C4-2B (cell line): ENCODE data around the gene DMRTB1.
A peak's percentile ranks its signal among the peaks of the same experiment; 100 is the strongest.
"Not testable (repeated sequence)": the region's sequence is repeated elsewhere in the genome, so short reads cannot be mapped to it uniquely, and the experiment has no call there.

Experiments used
- H3K27ac ChIP-seq: fragments of 450-650 bp; 2 replicates; pipeline ENCODE4 v1.5.1; 2017
- ZFX ChIP-seq: fragments of 450-650 bp; IDR thresholded peaks from 2 replicates; pipeline ENCODE4 v1.6.1; 2017
- TF ChIP-seq, protein P1 (sequence below): fragments of 450-650 bp; conservative IDR thresholded peaks from 2 replicates; pipeline ENCODE4 v1.5.1; 2017; ENCODE audit warnings: mild to moderate bottlenecking

The DMRTB1 gene

DNA sequence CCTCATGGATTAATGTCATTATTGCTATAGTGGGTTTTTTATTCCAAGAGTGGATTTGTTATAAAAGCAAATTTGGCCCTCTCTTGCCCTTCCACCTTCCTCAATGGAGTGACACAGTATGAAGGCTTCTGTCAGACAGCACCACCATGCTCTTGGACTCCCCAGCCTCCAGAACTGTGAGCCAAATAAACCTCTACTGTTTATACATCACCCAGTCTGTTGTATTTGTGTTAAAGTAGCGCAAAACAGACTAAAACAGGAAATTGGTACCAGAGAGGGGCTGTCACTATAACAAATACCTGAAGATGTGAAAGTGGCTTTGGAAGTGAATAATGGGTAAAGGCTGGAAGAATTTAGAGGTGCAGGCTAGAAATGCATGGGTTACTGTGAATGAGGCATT, 38.0 kb upstream of the DMRTB1 start:
- H3K27ac ChIP-seq, result no peak overlapping the region
- no peak for TF ChIP-seq ZFX
- TF ChIP-seq, protein P1, sequence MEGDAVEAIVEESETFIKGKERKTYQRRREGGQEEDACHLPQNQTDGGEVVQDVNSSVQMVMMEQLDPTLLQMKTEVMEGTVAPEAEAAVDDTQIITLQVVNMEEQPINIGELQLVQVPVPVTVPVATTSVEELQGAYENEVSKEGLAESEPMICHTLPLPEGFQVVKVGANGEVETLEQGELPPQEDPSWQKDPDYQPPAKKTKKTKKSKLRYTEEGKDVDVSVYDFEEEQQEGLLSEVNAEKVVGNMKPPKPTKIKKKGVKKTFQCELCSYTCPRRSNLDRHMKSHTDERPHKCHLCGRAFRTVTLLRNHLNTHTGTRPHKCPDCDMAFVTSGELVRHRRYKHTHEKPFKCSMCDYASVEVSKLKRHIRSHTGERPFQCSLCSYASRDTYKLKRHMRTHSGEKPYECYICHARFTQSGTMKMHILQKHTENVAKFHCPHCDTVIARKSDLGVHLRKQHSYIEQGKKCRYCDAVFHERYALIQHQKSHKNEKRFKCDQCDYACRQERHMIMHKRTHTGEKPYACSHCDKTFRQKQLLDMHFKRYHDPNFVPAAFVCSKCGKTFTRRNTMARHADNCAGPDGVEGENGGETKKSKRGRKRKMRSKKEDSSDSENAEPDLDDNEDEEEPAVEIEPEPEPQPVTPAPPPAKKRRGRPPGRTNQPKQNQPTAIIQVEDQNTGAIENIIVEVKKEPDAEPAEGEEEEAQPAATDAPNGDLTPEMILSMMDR, result no peak

DNA sequence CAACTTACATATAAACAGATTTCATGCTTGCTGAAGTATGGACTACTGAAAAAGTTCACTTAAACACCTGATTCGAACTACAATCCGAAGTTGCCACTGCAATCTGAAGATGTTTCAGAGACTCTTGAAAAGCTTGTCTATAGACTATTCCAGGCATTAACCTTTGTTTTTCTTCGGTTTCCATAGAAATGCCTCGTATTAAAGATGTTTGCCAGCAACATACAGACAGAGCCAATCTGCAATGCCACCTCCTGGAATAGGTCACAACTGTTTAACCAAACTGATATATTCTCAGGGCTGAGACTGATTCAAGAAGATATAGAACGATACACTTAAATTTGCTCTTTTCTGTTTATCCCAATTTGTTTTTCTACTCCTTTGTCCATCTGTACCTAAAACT, 28.9 kb upstream of the DMRTB1 start:
- no peak overlapping the region for H3K27ac ChIP-seq

DNA sequence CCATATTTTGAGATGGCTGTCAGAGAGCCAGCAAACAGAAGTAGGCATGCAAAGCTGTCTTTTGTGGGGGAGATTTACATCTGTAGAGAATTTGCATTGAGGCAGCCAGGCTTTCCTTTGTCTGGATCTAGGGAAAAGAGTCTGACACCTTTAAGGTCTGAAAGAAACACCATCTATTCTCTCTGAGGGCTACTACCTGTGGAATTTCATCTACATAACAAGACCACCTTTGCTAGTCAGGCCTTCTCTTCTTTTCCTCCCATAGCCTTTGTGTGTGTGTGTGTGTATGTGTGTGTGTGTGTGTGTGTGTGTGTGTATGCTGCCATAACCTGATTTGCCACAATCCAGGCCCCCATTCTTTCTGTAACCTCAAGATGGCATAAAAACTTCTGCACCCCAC, 28.4 kb upstream of the DMRTB1 start:
- H3K27ac ChIP-seq, result no peak overlapping the region

More for the DNA sequence above, 28.9 kb upstream of the DMRTB1 start:
- no peak for TF ChIP-seq ZFX
- TF ChIP-seq, protein P1, result peak; percentile 9

DNA sequence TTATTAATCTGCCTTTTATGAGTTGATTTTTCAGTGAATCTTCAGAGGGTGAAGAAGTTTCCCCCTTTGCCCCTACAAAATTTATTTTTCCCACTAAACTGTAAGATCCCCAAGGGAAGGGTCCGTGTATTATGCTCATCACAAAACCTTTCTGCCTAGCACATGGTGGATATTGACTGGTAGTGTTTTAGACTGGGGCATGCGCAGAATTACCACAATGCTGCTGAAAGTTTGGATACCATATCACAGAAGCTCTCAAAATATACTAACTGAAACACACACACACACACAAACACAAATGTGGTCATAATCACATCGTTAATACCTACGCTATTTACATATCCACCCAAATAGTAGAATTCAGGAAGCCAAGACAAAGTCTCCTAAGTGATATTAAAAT, 28.0 kb upstream of the DMRTB1 start:
- no peak for TF ChIP-seq ZFX
- TF ChIP-seq, protein P1, result no peak
- no peak overlapping the region for H3K27ac ChIP-seq

More for the DNA sequence above, 28.4 kb upstream of the DMRTB1 start:
- TF ChIP-seq, protein P1, result no peak
- no peak for TF ChIP-seq ZFX

DNA sequence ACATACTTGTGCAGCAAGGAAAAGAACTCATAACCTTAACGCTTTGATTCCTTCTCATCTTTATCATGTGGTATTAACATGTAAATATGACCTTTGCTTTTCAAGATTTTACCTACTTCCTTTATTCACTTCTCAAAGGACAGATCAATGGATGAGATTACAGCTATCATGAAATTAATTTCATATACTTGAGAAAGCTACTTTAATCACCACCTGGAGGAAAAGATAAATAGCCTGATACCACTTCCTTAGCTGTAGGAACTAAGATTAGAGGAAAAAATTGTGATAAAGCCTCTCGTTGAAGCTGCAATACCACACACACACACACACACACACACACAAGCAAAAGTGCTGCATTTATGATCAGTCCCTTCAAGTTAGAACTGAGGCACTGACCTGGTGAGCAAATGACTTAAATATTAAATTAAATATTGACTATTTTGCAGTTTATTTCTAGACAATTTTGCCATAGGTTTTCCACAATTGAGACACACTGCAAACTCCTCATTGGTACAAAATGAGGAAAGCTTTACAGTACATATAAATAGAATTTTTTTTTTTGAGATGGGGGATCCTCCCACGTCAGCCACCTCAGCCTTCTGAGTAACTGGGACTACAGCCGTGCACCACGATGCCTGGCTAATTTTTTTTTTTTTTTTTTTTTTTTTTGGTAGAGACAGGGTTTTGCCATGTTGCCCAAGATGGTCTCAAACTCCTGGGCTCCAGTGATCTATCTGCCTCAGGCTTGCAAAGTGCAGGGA, 27.2 kb upstream of the DMRTB1 start:
- TF ChIP-seq, protein P1, result no peak
- no peak for TF ChIP-seq ZFX
- no peak overlapping the region for H3K27ac ChIP-seq

DNA sequence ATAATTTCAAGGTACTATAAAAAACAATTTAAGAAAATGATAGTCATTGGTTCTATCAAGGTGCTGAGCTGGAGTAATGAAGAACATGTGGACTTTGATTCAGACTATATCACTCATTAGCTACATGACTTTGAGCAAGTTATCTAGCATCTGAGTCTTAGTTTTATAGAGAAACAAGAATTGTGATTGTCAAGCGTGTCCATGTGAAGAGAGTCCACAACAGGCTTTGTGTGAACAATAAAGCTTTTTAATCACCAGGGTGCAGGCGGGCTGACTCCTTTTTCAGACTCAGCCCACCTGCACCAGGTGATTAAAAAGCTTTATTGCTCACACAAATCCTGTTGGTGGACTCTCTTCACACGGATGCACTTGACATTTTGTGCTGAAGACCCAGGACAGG, 26.6 kb upstream of the DMRTB1 start:
- H3K27ac ChIP-seq, result no peak overlapping the region
- TF ChIP-seq, protein P1, result no peak
- TF ChIP-seq ZFX, result no peak

DNA sequence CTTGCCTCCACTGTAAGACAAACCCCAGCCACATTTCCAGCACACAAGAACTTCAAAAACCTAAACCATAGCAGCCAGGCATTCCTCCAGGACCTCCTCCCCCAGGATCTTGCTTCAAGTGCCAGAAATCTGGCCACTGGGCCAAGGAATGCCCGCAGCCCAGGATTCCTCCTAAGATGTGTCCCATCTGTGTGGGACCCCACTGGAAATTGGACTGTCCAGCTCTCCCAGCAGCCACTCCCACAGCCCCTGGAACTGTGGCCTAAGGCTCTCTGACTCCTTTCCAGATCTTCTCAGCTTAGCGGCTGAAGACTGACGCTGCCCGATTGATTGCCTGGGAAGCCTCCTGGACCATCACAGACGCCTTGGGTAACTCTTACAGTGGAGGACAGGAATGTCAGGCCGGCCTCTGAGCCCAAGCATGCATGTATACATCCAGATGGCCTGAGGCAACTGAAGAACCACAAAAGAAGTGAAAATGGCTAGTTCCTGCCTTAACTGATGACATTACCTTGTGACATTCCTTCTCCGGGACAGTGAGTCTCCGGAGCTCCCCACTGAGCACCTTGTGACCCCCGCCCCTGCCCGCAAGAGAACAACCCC, 24.7 kb upstream of the DMRTB1 start:
- H3K27ac ChIP-seq, result not testable (repeated sequence)
